ENCODE measurements around the gene BCORL1. TPM values are rescaled to one million over a fixed set of nuclear protein-coding genes. Genes with fewer than 3 reads are reported as not detected.
A peak's percentile ranks its signal among the peaks of the same experiment; 100 is the strongest.

BCORL1 gene
- total RNA-seq, 1 donor from 2014 or later = 6.6 TPM

DNA sequence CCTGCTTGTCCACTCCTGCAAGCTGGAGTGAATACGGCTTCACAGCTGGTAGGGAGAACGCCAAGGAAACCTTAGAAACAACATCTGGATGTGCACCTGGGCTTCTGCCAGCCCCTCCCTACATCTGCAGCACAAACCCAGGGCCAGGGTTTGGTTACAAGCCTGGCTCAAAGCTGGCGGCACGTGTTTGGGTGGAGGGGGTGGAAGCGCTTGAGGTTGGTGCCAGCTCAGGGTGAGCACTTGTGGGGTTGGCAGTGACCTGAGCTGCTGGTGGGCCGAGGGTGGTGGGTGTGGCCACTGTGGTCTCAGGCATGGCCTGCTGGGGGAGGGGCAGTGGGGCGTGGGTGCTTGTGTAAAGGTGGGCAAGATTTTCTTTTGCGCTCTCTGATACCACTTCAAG is 112.3 kb downstream of the BCORL1 start:
- peak; percentile 73 for DNase-seq

DNA sequence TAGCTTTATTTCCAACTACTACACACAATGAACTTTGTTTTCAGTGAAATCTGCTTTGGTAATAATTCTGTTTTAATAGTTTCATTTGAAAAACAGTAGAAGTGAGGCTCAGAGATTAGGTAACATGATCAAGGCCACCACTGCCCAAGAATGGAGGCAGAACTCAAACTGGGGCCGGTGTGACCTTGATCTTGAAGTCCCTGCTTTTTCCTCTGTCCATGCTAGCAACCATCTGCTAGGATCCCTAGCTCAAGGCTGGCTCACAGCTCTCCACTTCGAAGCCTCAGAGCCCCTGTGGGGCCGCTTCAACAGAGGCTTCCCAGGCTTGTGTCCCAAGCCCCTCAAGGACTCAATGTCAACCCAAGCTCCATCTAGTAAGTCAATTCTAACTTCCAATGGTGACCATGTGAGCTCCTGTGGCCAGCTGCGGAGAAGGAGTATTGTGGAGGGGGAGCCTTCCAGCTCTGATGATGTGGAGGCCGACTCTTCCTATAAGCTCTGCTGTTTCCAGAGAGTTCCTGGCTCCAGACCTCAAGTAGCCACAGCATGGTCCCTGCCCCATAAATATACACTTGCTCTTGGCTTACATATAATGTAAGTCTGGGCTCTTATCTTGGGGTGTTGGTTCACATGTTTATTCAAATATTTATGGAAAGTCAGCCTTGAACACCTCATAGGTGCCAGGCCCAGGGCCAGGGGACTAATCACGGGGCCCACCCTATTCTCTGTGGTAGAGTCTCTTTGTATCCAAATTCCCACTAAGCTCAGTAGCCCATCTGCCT is 113.0 kb downstream of the BCORL1 start:
- DNase-seq = no peak

DNA sequence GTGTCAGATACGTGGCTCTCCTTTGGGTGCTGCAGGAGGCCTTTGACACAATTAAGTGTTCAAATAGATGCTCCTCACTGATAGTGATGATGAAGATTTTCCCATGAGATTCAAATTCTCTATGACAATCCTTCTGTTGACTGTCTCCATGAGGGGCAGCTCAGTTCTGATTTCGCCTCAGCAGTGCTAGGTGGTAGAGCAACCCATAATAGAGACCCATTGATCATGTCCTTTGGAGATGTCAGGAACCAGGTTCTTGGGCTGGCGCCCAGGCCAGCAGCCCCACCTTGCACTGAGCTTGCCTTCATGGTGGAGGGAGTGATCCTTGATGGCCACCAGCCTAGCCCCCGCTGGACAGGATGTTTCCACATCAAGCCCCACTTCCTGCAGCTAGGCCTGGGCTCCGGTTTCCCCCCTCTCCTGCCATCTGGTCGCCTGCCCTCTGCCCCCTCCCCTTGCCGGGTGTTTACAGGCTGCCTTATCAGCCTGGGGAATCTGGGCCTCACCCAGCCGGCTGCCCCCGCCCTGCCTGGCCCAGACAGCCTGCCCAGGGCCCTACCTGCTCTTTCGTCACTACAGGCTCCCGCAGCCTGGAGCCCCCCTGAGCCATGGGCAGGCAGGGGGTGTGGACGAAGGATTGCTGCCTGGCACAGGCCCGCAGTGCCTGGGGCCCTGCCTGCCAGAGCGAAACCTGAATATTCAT is 115.2 kb downstream of the BCORL1 start:
- peak; percentile 26 for DNase-seq

DNA sequence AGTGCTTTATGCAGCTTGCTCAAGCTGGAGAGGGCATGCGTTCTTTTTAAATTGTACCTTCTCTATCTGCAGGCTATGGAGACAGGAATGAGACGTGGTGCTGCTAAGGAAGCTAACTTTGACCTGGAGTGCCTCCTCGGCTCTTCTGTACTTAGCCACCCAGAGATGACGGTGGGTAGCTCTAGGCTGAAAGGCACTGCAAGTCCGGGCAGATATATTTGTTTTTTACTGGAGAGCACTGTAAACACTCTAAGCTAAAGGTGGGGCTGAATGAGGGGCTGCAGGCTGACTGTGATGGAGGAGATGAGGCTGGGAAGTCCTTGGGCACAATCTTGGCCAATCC is 115.7 kb downstream of the BCORL1 start:
- DNase-seq = no peak

DNA sequence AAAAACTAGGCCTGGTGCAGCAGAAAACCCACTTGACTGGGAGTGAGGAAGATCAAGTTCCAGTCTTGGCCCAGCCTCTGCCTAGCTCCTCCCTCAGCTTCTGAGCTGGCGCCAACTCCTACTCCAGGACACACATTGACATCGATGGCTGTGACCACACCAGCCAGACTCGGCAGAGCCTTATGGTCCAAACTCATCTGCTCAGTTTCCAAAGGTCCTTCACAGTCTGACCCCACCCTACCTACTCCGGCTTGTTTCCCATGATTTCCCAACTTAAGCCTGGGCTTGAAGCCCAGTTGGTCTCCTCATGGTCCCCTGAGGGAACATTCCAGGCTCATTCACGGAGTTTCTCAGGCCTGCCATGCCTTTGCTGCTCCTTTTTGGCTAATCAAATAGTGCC is 117.7 kb downstream of the BCORL1 start:
- peak; percentile 41 for DNase-seq

DNA sequence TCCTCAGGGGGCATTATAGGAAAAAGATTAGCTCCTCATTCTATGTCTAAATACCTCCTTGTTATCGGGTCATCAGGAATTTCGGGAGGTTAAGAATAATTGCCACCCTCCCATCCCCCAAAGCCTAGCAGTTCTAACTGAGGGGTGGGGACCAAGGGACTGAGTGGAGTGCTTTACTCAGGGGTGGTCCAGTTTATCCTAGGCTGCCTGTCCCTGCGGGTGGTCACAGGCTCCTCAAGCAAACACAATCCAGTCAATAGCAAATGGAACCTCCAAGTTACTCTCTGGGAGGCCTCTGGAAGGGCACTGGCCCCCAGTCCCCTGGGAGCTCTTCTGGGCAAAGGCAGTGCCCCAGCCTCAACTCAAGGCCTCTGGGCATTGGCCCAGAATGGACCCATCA is 121.2 kb downstream of the BCORL1 start:
- DNase-seq = no peak

DNA sequence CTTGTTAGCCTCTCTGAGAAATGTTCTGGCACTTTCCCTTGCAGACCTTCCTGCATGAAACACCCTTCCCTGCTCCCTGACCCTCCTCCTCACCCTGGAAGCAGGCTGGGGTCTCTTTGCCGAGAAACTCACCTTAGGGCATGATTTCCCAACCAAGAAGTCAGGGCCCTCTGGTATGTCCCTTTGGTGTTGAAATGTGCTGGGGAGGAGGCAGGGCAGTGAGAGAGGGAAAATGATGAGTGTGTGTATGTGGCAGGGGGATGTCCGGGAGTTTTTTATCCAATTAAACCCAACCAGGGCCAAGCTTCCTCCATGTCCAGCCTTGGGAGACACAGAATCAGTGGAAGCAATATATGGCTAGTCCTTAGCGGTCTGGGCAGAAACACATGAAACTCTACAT is 122.8 kb downstream of the BCORL1 start:
- DNase-seq = no peak

DNA sequence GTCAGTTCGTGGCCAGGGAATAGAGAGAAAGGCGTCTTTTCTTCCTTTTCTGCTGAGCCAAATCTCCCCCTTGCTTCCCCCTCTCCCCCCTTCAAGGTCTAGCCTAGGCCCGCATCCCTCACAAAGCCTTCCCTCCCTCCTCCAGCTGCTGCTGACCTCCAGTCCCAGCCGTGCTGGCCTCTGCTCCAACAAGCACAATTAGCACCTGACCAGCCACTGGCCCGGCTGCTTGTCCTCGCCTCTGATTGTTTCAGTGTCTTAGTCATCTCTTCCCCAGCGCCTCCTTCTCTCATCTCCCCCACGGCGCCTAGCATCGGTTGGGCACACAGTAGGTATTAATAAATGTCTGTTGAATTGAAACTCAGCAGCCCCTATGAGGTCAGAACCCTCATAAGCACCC is 123.6 kb downstream of the BCORL1 start:
- DNase-seq = no peak

Other genes with a start within 250 kb of the BCORL1 start
- 0.72 TPM for gene XPNPEP2, start 243.7 kb upstream of the BCORL1 start, total RNA-seq
- gene SASH3, start 202.7 kb upstream of the BCORL1 start, total RNA-seq = 1.5 TPM
- 15.0 TPM for gene ZDHHC9, start 138.7 kb upstream of the BCORL1 start, total RNA-seq
- gene UTP14A, start 76.5 kb upstream of the BCORL1 start, total RNA-seq = 21.0 TPM
- 11.3 TPM for gene ELF4, start 127.9 kb downstream of the BCORL1 start, total RNA-seq
- gene AIFM1, start 183.2 kb downstream of the BCORL1 start, total RNA-seq = 22.0 TPM
- gene RAB33A, start 189.3 kb downstream of the BCORL1 start, total RNA-seq = 0.41 TPM

Data from tongue (tissue), 2 donors.